Uterus (tissue), 2 donors: Measurements from ENCODE around the gene MCTP1.

ENCODE experiments used
- POLR2A ChIP-seq, 2 donors: fragments of 450-650 bp; IDR thresholded peaks; one replicate each; pipeline ENCODE4 v1.6.1; 2016; ENCODE audit warnings: antibody characterized with exemption in 2 of 2, mild to moderate bottlenecking in 1 of 2, moderate library complexity in 1 of 2
- TF ChIP-seq, protein P1 (sequence below), 4 experiments: fragments of 200-600 bp in 2 of 4; fragments of 450-650 bp in 2 of 4; sonication (generic) in 2 of 4; IDR thresholded peaks; one replicate each; pipeline ENCODE4 v1.5.1; 2016 to 2019; ENCODE audit warnings: antibody characterized with exemption in 4 of 4, mild to moderate bottlenecking in 2 of 4, moderate library complexity in 1 of 4

DNA sequence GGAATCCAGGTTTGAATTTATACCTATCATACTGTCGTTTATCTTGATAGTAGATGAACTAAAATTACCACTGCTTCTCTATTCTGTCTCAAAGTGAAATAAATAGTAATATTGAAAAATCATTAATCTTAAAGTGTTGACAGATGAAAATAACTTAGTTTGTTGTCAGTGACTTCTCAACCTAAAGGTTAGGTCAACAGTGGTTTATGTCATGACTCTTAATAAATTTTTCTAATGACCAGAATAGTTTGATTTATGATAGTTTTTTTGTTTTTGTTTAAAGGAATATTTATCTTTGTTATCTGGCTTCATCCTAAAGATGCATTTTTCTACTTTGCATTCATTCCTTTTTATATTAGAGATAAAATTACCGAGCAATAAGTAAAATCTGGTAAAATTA, 585.3 kb downstream of the MCTP1 start:
- TF ChIP-seq, protein P1, sequence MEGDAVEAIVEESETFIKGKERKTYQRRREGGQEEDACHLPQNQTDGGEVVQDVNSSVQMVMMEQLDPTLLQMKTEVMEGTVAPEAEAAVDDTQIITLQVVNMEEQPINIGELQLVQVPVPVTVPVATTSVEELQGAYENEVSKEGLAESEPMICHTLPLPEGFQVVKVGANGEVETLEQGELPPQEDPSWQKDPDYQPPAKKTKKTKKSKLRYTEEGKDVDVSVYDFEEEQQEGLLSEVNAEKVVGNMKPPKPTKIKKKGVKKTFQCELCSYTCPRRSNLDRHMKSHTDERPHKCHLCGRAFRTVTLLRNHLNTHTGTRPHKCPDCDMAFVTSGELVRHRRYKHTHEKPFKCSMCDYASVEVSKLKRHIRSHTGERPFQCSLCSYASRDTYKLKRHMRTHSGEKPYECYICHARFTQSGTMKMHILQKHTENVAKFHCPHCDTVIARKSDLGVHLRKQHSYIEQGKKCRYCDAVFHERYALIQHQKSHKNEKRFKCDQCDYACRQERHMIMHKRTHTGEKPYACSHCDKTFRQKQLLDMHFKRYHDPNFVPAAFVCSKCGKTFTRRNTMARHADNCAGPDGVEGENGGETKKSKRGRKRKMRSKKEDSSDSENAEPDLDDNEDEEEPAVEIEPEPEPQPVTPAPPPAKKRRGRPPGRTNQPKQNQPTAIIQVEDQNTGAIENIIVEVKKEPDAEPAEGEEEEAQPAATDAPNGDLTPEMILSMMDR (IDR thresholded peaks at IDR 0.05) = no peak
- no peak for TF ChIP-seq POLR2A (IDR thresholded peaks at IDR 0.05)
